GM12874 (cell line): ENCODE results near the gene SDK2.

Experiments
- CTCF ChIP-seq: IDR thresholded peaks from 2 replicates; pipeline ENCODE4 v1.5.1; 2011; ENCODE audit warnings: low read depth, mild to moderate bottlenecking, control low read depth, low read length, moderate library complexity; ENCODE audit not compliant: insufficient read depth

The SDK2 gene

GRCh38 chr17:73521376-73521775 is 122.9 kb downstream of the SDK2 start:
- TF ChIP-seq CTCF = no peak

GRCh38 chr17:73520369-73520761 is 123.9 kb downstream of the SDK2 start:
- TF ChIP-seq CTCF = no peak

- no peak for TF ChIP-seq CTCF
Measured at GRCh38 chr17:73519714-73520368, 124.4 kb downstream of the SDK2 start.

- TF ChIP-seq CTCF = no peak
Measured at GRCh38 chr17:73519011-73519410, 125.2 kb downstream of the SDK2 start.

- no peak for TF ChIP-seq CTCF
Measured at GRCh38 chr17:73516431-73516830, 127.8 kb downstream of the SDK2 start.

- no peak for TF ChIP-seq CTCF
Measured at GRCh38 chr17:73514146-73514863, 129.9 kb downstream of the SDK2 start.

- no peak for TF ChIP-seq CTCF
Measured at GRCh38 chr17:73513426-73513825, 130.8 kb downstream of the SDK2 start.
